ENCODE results near the gene BBS12. TPM values are rescaled to one million over a fixed set of nuclear protein-coding genes. Genes with fewer than 3 reads are reported as not detected.

The BBS12 gene
- total RNA-seq, 2 experiments from 2014 or later: 1.8 to 3.2 TPM

GRCh38 chr4:122692641-122693520, 39.6 kb upstream of the BBS12 start:
- ChIA-PET CTCF (ENCODE audit: unreplicated experiment) (no interaction called here), POLR2A (no interaction called here)
- Histone ChIP-seq H4K20me1 (ENCODE audit: insufficient read depth, low read length) (no peaks in the 10 kb centered on the region), H3K4me1 (ENCODE audit: insufficient read depth, low read length, poor library complexity, severe bottlenecking) (no peaks in the 10 kb centered on the region), H3K4me3 (ENCODE audit: low read depth, low read length, poor library complexity, severe bottlenecking) (no peak overlapping the region), H3K36me3 (ENCODE audit: insufficient read depth, low read length) (no peaks in the 10 kb centered on the region), H3K9me2 (ENCODE audit: insufficient read depth, low read length) (no peaks in the 10 kb centered on the region), H3K4me2 (ENCODE audit: low read length) (no peak overlapping the region), H3K79me2 (ENCODE audit: insufficient read depth, low read depth, low read length) (no peaks in the 10 kb centered on the region), H2AFZ (ENCODE audit: low read length) (no peak overlapping the region), H3K9me3 (ENCODE audit: low read length) (no peaks in the 10 kb centered on the region), H3K27ac (ENCODE audit: low read depth, low read length, poor library complexity, severe bottlenecking) (no peak overlapping the region)
- intact Hi-C loops (cut with micrococcal nuclease; ENCODE audit: unreplicated experiment): no loop called here
- no peak for TF ChIP-seq CTCF (conservative IDR thresholded peaks at IDR 0.05; ENCODE audit: low read length)
- TF ChIP-seq EZH2phosphoT487 (IDR thresholded peaks at IDR 0.05; ENCODE audit: borderline replicate concordance, low read depth, low read length): no peak
- no TSS peak for BruUV-seq (replicated peaks)
- no peak for DNase-seq (ENCODE audit: low spot score)

- no peaks in the 10 kb centered on the region for H3K4me1 ChIP-seq (ENCODE audit: insufficient read depth, low read length, poor library complexity, severe bottlenecking)
- ChIA-PET CTCF (ENCODE audit: unreplicated experiment) (no interaction called here), POLR2A (no interaction called here)
- H3K4me3 ChIP-seq (ENCODE audit: low read depth, low read length, poor library complexity, severe bottlenecking): no peak overlapping the region
- intact Hi-C loops (cut with micrococcal nuclease; ENCODE audit: unreplicated experiment): no loop called here
- no TSS peak for BruUV-seq (replicated peaks)
- no peaks in the 10 kb centered on the region for H3K9me3 ChIP-seq (ENCODE audit: low read length)
- no peaks in the 10 kb centered on the region for H4K20me1 ChIP-seq (ENCODE audit: insufficient read depth, low read length)
- H3K27ac ChIP-seq (ENCODE audit: low read depth, low read length, poor library complexity, severe bottlenecking): no peak overlapping the region
- H2AFZ ChIP-seq (ENCODE audit: low read length): no peak overlapping the region
- H3K4me2 ChIP-seq (ENCODE audit: low read length): no peak overlapping the region
- no peaks in the 10 kb centered on the region for H3K79me2 ChIP-seq (ENCODE audit: insufficient read depth, low read depth, low read length)
- TF ChIP-seq EZH2phosphoT487 (IDR thresholded peaks at IDR 0.05; ENCODE audit: borderline replicate concordance, low read depth, low read length) (no peak), CTCF (conservative IDR thresholded peaks at IDR 0.05; ENCODE audit: low read length) (no peak)
- no peaks in the 10 kb centered on the region for H3K36me3 ChIP-seq (ENCODE audit: insufficient read depth, low read length)
- no peak for DNase-seq (ENCODE audit: low spot score)
- H3K9me2 ChIP-seq (ENCODE audit: insufficient read depth, low read length): no peaks in the 10 kb centered on the region
Observed at GRCh38 chr4:122695226-122695625, 37.3 kb upstream of the BBS12 start.

GRCh38 chr4:122700178-122700725, 32.3 kb upstream of the BBS12 start:
- CTCF ChIA-PET (ENCODE audit: unreplicated experiment): no interaction called here

More at GRCh38 chr4:122700178-122700725, 32.3 kb upstream of the BBS12 start:
- no TSS peak for BruUV-seq (replicated peaks)
- DNase-seq (ENCODE audit: low spot score): no peak
- no peak overlapping the region for H3K27ac ChIP-seq (ENCODE audit: low read depth, low read length, poor library complexity, severe bottlenecking)
- no peaks in the 10 kb centered on the region for H3K79me2 ChIP-seq (ENCODE audit: insufficient read depth, low read depth, low read length)
- intact Hi-C loops (cut with micrococcal nuclease; ENCODE audit: unreplicated experiment): no loop called here
- H3K36me3 ChIP-seq (ENCODE audit: insufficient read depth, low read length): no peaks in the 10 kb centered on the region
- H3K4me1 ChIP-seq (ENCODE audit: insufficient read depth, low read length, poor library complexity, severe bottlenecking): no peaks in the 10 kb centered on the region
- TF ChIP-seq EZH2phosphoT487 (IDR thresholded peaks at IDR 0.05; ENCODE audit: borderline replicate concordance, low read depth, low read length) (no peak), CTCF (conservative IDR thresholded peaks at IDR 0.05; ENCODE audit: low read length) (no peak)
- H3K4me3 ChIP-seq (ENCODE audit: low read depth, low read length, poor library complexity, severe bottlenecking): no peak overlapping the region
- H3K9me2 ChIP-seq (ENCODE audit: insufficient read depth, low read length): no peaks in the 10 kb centered on the region
- H4K20me1 ChIP-seq (ENCODE audit: insufficient read depth, low read length): no peaks in the 10 kb centered on the region
- no peak overlapping the region for H2AFZ ChIP-seq (ENCODE audit: low read length)
- no peak overlapping the region for H3K4me2 ChIP-seq (ENCODE audit: low read length)
- POLR2A ChIA-PET: no interaction called here
- no peaks in the 10 kb centered on the region for H3K9me3 ChIP-seq (ENCODE audit: low read length)

Measured in OCI-LY7 (cell line).